ENCODE results near the gene GLI3.

Gene GLI3

DNA sequence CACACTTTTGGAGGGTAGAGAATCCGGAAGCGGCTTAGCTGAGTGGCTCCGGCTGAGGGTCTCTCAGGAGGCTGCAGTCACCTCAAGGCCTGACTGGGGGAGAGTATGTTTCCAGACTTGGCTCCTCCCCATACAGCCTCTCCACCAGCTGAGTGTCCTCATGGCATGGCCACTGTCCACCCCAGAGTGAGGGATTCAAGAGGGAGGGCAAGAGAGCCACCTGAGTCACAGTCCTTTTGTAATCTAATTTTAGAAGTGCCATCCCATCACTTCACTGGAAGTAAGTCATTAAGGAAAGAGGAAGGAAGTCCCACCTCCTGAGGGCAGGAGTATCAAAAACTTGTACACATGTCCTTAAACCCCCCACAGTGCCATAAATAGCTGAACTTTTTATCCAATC is 134.0 kb downstream of the GLI3 start:
- no peak for DNase-seq

DNA sequence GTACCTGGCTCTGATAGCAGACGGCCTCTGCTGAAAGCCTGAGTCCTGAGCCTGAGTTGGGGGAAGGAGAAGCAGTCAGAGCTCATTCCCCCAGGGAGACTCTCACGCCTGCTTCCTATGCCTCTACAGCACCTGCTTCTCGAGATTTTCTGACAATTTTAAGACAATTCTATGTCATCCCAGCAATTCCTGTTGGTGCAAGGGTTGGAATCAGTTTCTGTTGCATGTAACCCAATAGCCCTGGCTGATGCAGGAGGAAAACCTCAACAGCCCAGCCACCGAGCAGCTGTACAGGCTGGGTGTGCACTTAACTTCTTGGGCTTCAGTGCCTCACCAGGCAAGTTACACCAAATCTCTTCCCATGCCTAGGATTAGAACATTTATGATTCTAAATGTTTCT is 134.7 kb downstream of the GLI3 start:
- DNase-seq = no peak

DNA sequence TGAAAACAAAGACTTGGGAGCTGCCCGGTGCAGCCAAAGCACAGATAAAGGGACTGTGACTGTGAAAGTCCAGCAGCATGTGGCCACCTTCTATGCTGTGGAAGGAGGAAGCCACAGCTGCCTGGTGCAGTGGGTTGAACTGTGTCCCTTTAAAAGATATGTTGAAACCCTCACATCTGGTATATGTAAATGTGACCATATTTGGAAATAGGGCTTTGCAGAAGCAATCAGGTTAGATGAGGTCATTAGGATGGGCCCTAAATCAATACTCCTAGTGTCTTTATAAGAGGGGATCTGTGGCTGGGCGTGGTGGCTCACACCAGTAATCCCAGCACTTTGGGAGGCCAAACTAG is 136.9 kb downstream of the GLI3 start:
- DNase-seq = peak; percentile 52 to 56

DNA sequence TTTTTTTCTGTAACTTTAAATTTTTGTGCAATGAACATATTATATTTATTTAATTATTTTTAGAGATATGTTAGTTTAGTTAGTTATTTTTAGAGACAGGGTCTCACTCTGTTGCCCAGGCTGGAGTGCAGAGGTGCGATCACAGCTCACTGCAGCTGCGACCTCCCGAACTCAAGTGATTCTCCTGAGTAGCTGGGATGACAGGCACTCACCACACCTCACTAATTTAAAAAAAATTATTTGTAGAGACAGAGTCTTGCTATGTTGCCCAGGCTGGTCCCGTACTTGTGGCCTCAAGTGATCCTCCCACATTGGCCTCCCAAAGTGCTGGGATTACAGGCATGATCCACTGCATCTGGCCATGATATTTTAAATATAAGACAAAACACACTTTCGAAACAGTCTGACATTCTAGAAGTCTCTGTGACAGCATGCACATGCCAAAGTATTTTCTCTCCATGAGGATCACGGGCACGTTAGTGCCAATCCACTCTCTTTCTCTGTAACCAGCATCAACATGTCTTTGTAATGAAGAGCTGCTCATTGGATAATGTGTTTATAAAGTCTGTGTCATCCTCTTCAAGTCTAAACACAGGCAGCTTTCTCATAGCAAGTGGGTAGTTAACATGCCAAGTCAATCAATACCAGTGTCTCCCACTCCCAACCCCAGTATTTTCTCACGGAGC is 137.4 kb downstream of the GLI3 start:
- DNase-seq = no peak

DNA sequence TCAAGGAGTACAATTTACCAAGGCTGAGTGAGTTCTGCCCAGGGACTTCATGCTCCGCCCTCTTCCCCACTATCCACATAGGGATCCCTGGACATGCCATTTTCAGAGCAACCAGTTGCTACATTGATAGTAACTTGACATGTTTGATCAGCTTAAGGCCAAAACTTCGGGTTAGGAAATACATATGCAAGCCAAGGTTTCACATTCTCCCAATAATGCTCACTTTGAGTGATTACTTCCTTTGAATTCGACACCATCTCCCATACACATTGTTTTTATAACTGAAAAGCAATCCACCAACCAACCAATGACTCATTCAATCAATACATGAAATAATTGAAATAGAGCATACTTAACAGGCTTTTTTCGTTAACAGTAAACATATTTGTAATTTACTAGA is 137.9 kb downstream of the GLI3 start:
- no peak for DNase-seq

DNA sequence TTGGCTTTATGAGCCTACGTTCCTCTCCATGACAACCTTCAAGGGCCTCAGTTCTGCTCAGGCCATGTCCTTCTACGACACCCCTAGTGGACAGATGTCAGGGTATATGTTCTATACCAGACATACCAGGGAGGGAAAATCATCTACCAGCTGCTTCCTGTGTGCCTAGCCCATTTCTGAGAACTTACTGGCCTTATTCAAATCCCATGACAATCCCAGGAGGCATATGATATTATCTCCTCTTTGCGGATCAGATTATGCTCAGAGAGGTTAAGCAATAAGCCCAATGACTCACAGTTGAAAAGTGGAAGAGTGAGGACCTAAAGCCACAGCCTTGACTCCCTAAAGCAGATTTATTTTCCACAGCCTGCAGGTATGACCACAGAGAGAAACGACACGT is 139.3 kb downstream of the GLI3 start:
- DNase-seq = peak; percentile 69 to 70

DNA sequence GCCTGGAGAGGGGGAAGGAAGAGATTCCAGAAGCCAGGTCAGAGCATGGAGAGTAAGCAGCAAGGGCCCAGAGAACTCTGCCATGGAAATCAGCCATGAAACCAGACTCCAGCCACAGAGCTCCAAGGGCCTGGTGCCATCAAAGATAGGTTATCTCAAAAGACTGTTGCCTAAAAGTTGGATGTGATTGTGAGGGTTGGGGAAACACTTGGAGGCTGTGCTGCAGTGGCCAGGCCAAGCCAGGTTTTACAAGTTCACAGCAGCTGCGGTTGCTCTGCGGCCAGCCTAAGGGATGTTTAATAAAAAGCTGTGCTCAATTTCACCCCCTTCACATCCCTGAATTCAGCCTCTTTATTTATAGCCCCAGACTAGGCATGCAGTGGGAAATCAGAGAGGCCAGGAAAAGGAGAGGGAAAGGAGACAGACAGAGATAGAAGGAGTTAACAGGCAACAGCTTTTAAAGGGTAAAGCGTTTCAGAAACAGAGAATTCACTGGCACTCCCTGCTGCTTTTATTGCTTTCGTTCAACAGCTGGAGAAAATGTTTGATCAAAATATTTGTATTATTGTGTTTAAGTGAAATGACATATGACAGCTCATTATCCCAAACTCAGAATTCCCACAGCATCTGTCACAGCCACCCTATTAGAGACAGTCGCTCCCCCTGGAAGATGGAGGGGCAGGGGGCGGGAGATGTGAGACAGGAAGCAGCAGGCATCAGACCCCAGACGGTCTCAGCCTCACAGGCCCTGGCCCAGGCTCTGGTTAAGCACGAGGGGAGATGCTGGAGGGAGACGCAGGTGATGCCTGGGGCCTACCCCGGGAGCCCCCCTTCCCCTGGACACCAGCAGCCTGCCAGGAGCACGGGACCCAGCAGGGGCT is 140.1 kb downstream of the GLI3 start:
- no peak for DNase-seq

DNA sequence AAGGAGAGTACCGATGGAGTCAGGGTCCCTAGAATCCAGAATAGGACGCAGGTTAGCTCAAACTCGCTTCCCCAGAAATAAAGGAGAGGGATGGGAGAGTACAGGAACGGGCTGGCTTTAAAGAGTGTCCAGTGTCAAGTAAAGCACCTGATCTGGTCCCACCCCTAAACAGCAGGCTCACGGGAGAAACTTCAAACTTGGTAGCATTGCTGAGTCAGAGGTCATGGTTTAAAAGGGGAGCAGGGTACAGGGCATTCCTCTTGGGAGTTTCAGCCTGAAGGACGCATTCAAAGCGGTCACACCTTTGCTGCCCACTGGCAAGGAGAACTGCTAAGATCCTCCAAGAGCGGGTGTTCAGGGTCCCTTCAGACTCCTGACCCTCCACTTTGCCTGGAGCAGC is 140.7 kb downstream of the GLI3 start:
- DNase-seq = no peak

DNA sequence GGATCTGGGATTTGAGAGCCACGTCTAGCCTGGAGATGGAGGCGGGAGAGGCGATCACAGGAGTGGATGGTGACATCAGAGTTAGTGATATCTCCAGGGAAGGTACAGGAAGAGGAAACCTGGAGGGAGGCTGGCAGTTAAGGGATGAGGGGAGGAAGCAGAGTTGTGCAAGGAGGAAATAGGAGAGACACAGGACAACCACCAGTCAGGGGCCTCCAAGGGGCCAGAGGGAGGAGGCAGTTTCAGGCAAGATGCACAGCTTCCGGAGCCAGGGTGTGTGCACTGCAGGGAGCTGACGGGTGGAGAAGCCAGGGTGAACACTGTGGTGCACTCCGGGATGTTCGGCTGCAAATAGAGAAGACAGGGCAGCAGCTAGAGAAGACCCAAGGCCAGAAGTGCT is 141.2 kb downstream of the GLI3 start:
- DNase-seq = no peak

DNA sequence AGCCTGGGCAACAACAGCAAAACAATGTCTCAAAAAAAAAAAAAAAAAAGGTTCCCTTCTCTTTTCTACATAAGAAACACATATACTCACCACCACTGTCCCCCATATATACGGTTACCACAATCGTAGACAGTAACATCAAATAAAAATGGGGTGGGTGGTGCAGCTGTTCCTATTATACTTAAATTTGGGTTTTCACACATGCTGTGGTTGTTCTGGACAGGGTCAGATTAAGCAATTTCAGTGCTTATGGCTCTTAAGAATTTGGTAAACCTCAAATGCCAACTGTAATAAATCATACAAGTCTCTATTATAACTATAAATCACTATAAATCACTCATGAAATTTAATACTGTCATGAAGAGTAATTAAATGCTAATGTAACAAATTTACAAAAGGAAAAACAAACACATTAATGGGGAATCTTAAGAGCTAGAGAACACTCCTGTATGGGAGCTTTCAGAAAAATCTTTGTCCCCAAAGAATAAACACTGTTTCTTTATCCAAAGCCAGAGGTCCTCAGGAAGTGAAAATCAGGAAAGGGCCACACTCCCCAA is 143.6 kb downstream of the GLI3 start:
- DNase-seq = no peak

DNA sequence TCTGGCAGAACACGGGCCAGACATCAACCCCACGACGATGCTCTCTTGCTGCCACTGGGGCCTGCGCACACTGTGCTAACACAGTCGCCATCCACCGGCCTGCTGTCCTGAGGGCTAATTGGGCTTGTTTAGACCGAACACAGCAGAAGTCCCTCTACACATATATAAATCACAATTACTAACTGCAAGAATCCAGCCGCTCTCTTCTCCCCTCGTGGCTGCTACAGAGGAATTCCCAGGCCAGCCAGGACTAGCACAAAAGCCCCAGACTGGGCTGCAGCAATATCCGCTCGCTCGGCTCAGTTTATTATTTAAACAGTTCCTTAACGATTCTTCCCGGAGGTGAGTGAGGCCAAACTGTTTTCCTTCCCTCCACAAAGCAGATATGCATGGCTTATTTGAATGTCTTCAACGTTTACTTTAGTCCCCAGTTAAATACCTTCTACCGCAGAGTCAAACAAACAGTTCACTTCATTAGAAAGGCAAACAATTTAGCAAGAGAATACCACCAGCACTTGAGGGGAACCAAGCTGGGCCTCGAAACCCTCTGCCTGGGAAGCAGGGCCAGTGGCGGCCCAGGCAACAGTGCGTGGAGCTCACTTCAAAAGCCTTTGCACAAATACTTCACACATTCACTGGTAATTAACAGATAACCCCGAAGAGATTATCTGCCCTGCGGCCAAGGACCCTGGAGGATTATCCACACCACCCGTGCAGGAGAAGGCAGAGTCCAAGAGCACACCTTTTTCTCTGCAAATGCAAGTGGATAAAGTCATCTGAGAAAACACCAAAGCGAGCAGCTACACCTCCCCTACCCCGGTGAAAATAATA is 145.3 kb downstream of the GLI3 start:
- DNase-seq = no peak

DNA sequence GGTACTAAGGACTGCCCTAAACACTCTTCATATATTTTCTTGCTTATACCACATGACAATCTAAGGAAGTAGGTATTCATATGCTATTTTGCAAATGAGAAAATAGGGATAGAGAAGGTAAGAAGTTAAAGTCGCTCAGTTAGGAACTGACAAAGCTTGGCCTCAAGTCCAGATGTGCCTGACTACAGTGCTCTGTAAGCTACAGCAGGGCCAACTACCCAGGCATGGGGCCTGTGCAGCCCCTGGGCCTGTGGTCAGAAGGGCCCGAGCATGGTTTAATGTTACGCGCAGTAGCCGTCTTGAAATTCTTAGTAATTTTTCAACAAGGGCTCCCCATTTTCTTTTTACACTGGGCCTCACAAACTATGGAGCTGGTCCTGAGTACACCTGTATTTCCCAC is 146.2 kb downstream of the GLI3 start:
- no peak for DNase-seq

DNA sequence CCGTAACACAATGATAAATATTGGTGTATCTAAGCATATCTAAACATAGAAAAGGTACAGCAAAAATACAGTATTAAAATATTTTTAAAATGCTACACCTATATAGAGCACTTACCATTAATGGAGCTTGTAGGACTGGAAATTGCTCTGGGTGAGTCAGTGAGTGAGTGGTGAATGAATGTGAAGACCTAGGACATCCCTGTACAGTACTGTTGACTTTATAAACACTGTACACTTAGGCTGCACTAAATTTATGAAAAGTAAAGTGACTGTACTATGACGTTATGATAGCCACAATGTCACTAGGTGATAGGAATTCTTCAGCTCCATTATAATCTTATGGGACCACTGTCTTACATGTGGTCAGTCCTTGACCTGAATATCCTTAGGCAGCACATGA is 147.0 kb downstream of the GLI3 start:
- DNase-seq = no peak

DNA sequence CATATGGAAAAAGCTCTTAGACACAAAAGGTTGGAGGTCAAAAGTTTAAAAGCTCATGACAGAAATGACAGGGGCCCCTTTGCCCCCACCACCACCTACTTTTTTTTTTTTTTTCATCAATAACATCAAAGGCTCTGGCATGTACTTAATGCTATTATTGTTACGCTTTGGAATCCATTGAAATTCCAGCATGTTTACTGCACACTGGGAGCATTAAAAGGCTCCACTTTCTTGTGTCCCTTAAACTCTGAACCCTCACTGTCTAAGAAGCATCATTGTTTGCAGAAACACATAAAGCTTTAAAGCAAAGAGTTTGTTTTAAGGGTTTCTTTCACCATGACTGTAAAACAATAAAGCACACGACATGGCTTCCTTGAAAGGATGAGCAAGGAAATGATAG is 149.4 kb downstream of the GLI3 start:
- no peak for DNase-seq

DNA sequence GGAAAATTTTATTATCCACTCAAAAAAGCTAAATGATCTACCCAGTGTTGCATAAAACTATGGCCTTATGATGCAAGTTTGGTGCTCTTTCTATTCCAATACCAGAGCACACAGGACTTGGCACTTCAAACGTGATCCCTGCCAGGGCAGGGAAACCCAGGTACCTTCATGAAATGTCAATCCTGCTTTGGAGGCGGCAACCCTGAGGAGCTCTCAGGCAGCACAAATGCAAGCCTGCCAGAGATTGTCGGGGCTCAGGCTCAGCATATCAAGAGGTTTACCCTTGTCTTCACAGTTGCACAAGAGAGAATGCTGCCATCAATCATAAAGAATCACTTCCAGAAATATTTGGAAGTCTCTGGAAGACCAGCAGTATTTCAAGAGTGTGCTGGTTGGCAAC is 151.5 kb downstream of the GLI3 start:
- no peak for DNase-seq

DNA sequence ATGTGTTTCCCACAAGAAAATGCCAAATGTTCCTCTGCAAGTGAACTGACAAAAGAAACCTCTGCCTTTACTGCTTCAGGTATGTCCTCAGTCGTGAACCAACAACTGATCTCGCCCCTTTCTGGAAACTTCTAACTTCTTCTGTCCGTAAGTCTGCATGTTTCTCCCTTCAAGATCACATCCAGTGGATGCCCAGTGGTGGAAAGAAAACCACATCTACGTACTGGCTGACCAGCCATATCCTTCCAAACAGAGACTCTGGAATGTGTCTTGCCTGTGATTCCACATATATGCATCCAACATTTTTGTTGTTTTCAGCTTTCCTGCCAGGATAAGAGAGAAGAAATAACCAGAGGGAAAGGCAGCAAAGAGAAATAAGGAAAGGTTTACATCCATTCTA is 152.7 kb downstream of the GLI3 start:
- no peak for DNase-seq

DNA sequence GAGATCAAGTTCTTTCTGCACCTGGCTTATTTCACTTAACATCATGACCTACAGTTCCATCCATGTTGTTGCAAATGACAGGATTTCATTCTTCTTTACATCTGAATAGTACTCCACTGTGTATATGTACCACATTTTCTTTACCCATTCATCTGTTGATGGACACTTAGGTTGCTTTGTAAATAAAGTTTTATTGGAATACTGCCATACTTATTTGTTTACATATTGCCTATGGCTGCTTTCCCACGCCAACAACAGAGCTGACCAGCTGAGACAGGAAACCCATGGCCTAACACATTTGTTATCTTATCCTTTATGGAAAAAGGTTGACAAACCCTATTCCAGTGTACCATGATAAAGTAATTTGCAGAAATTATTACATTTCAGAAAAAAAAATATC is 153.7 kb downstream of the GLI3 start:
- DNase-seq = no peak

DNA sequence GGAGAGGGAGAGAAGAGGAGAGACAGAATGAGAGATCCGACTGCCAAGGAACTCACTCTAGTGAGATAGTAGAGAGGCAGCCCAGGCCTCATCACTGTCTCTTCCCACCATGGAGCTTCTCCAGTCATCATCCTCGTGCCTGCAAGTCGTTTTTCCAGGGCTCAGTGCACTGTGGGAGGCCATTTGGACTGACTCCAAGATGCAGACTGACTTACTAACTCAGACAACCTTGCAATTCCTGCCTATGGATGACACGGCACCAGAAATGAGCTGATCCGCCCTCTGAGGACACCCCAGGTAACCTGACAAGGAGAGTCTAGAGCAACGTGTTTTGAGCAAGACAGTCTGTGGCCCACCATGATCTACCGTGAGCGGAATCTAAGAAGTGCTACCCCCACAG is 154.9 kb downstream of the GLI3 start:
- DNase-seq = no peak

DNA sequence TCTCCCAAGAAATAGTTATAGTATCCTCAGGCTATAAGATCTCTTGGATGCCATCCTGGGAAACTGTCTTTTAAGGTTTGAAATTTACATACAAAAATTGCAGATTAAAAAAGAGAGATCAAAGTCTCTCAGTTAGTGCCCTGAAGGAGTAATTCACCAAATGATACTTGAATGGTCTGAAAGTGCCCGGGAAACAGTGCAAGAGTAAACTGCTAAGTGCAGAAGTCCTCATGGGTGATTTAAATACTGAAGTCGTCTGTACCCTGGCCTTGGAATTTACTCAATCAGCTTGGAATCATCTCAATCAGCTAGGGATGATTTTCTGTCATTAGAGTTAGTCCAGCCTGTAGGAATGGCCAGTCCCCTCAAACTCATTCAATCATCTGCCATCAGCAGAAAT is 155.3 kb downstream of the GLI3 start:
- no peak for DNase-seq

DNA sequence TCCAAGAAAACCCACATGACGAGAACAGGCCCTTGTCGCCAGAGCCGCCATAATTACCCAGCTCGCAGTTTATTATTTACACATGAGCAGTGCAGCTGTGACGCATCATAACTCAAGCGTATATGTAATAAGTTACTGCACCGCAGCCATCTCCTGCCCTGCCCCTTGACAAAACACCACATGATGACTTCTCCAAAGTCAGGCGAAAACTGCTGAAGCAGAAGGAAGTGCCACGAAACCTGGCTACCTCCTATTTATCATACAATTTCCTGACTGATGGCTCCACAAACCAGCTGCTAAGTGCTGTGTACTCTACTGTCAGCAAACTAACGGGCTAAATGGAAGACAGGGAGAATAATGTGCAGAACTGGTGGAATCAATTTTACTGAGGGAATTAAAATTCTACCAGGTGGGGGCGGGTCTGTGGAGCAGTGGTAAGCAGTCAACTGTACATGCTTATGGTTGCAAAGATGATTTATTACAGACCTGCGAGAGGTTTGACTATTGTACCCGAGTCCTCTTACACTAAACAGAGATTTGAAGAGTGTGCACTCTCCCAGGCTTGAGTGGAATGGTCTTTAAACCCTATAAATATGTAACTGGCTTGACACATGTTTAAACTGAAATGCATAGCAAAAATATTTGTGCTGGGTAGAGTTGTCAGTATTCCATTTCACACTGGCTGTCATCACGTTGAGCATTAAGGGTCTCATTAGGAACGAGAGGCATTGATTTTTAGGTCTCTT is 156.0 kb downstream of the GLI3 start:
- peak; percentile 69 to 79 for DNase-seq

DNA sequence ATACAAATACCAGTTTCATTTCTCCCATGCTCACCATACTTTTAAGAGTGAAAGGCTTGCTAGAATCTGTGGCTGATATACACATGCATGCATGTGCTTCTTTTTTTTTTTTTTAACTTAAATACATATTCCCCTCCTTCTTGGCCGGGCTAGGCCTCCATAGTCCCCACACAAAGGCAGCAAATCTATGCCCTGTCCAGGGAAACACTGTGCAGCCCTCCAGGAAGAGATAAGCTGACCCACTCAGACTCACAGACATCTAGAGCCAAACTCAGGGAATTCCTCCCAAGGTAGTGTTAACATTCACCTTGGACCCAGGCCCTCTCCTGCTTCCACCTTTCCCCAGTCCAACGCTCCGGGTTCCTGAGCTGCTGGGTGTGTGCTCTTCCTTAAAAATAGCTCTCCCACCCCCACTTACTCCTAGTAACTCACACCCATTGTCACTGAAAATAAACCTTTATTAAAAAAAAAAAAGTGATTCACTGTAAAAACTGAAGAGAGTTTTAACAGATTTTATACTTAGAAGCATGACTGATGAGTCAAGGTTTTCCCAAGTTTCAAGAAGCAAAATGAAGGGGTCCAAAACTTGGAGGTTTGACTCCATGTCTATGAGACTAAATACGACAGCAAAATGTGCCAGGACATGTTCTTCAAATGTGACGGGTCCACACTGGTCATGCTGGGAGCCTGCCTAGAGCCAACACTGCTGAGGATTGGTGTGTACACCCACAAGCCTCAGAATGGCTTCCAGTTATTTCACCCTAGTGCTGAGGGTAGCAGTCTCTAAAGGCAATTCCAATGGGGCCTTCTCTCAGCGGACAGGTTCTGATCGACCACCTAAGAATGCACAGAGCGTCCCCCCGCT is 159.5 kb downstream of the GLI3 start:
- DNase-seq = no peak

All from inflammatory macrophage (primary cell).